ENCODE measurements around the gene THADA. TPM values are rescaled to one million over a fixed set of nuclear protein-coding genes. Genes with fewer than 3 reads are reported as not detected.
A peak's percentile ranks its signal among the peaks of the same experiment; 100 is the strongest.

The THADA gene
- total and polyA plus RNA-seq, 2 donors (not counting 3 experiments of a cell fraction or from before 2014, with no cell fraction given) = 22.6 to 25.3 TPM

DNA sequence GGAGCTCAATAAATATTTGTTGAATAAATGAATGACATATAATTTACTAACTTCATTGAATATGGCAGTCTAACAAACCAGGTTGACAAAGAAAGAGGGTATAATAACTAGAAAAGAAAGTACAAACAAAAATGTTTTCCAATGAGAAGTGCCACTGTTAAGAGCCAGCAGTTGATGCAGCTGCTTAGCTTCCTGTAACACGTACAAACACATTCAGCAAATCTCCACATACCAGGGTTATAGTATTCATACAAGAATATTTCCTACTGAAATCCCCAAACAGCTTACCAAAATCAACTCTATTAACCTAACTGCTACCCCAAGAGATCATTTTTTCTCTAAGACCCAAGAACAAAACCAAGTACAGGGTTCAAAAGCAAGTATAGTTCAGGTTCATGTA is 77.7 kb downstream of the THADA start:
- H3K4me1 ChIP-seq (ENCODE audit: control insufficient read depth, extremely low read depth, insufficient read depth, low read length) = peaks cover 2% of the 10 kb centered on the region
- no peaks in the 10 kb centered on the region for H3K79me2 ChIP-seq (ENCODE audit: control insufficient read depth, insufficient read depth, low read length)
- no peak overlapping the region for H3K27ac ChIP-seq (ENCODE audit: insufficient read depth, low read depth, low read length)
- TF ChIP-seq, protein P1, sequence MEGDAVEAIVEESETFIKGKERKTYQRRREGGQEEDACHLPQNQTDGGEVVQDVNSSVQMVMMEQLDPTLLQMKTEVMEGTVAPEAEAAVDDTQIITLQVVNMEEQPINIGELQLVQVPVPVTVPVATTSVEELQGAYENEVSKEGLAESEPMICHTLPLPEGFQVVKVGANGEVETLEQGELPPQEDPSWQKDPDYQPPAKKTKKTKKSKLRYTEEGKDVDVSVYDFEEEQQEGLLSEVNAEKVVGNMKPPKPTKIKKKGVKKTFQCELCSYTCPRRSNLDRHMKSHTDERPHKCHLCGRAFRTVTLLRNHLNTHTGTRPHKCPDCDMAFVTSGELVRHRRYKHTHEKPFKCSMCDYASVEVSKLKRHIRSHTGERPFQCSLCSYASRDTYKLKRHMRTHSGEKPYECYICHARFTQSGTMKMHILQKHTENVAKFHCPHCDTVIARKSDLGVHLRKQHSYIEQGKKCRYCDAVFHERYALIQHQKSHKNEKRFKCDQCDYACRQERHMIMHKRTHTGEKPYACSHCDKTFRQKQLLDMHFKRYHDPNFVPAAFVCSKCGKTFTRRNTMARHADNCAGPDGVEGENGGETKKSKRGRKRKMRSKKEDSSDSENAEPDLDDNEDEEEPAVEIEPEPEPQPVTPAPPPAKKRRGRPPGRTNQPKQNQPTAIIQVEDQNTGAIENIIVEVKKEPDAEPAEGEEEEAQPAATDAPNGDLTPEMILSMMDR (IDR thresholded peaks at IDR 0.05; ENCODE audit: extremely low read depth in 1 of 2, insufficient read depth in 1 of 2, low read depth in 1 of 2, low read length in 2 of 2) = no peak
- H3K27me3 ChIP-seq (ENCODE audit: control insufficient read depth in 2 of 2, insufficient read depth in 2 of 2, low read length in 2 of 2) = no peaks in the 10 kb centered on the region
- H4K20me1 ChIP-seq (replicated peaks; ENCODE audit: control insufficient read depth, extremely low read depth, insufficient read depth, low read length) = no peaks in the 10 kb centered on the region
- no peaks in the 10 kb centered on the region for H3K9me1 ChIP-seq (replicated peaks; ENCODE audit: control insufficient read depth, extremely low read depth, insufficient read depth, low read length)
- H2AFZ ChIP-seq (ENCODE audit: low read depth, low read length) = no peak overlapping the region
- FAIRE-seq = no peak
- POLR2A ChIA-PET = interaction anchor here (0.6 kb wide), 1 partner anchor 472 kb away, joined by 5 read pairs; no protein-coding TSS in a partner anchor
- intact Hi-C loops (cut with micrococcal nuclease) = no loop called here
- peak; percentile 43 for DNase-seq (ENCODE audit: low read depth, low spot score)
- no TSS peak for BruUV-seq (replicated peaks)
- H3K36me3 ChIP-seq (ENCODE audit: control insufficient read depth in 2 of 2, extremely low read depth in 1 of 2, insufficient read depth in 2 of 2, low read length in 2 of 2) = no peaks in the 10 kb centered on the region
- no peak overlapping the region for H3K4me2 ChIP-seq (ENCODE audit: insufficient read depth, low read length)
- no peak overlapping the region for H3K9ac ChIP-seq (replicated peaks; ENCODE audit: extremely low read depth, insufficient read depth, low read length)
- dilution Hi-C loops (cut with MboI; ENCODE audit: extremely low pct_ligation_motif_present, low sequenced_read_pairs) = no loop called here
- no peak overlapping the region for H3K4me3 ChIP-seq (replicated peaks in 1 of 3; ENCODE audit: insufficient read depth in 1 of 3, low read depth in 1 of 3, low read length in 3 of 3)
- no peaks in the 10 kb centered on the region for H3K9me3 ChIP-seq (replicated peaks; ENCODE audit: control insufficient read depth, insufficient read depth, low read length)
- CTCF ChIA-PET = interaction anchor here (0.7 to 1.5 kb wide), 4 partner anchors 9 to 59 kb away, joined by 3 read pairs; no protein-coding TSS in a partner anchor

DNA sequence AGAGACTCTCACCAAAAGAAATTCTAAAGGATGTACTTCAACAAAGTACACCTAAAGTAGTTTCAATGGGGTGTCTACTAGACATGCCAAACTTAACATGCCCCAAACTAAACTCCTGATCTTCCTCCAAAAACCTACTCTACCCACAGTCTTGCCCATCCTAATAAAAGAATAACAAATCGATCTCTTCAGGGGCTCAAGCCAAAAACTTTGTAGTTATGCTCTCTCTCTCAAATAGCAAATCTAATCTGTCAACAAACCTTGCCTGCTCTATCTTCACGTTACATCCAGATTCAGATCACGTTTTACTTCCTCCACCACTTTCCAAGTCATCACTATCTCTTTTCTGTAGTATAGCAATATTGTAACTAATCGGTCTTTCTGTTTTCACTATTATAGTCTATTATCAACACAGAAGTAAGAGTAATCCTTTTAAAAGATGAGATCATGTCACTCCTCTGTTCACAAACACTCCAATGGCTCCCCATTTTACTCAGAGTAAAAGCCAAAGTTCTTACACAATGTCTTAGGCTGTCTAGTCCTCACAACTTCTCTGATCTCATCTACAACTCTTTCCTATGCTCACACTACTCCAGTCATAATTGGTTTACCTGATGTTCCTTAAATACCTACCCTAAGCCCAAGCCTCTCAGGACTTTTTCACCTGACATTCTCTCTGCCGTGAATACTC is 79.9 kb downstream of the THADA start:
- no peak overlapping the region for H3K4me3 ChIP-seq (replicated peaks in 1 of 3; ENCODE audit: insufficient read depth in 1 of 3, low read depth in 1 of 3, low read length in 3 of 3)
- H2AFZ ChIP-seq (ENCODE audit: low read depth, low read length) = no peak overlapping the region
- H3K4me1 ChIP-seq (ENCODE audit: control insufficient read depth, extremely low read depth, insufficient read depth, low read length) = peaks cover 2% of the 10 kb centered on the region
- ChIA-PET CTCF (no interaction called here), POLR2A (no interaction called here)
- H3K27me3 ChIP-seq (ENCODE audit: control insufficient read depth in 2 of 2, insufficient read depth in 2 of 2, low read length in 2 of 2) = no peaks in the 10 kb centered on the region
- H3K36me3 ChIP-seq (ENCODE audit: control insufficient read depth in 2 of 2, extremely low read depth in 1 of 2, insufficient read depth in 2 of 2, low read length in 2 of 2) = no peaks in the 10 kb centered on the region
- no TSS peak for BruUV-seq (replicated peaks)
- no peaks in the 10 kb centered on the region for H3K79me2 ChIP-seq (ENCODE audit: control insufficient read depth, insufficient read depth, low read length)
- intact Hi-C loops (cut with micrococcal nuclease) = no loop called here
- no peak overlapping the region for H3K27ac ChIP-seq (ENCODE audit: insufficient read depth, low read depth, low read length)
- H3K9me1 ChIP-seq (replicated peaks; ENCODE audit: control insufficient read depth, extremely low read depth, insufficient read depth, low read length) = no peaks in the 10 kb centered on the region
- H3K9me3 ChIP-seq (replicated peaks; ENCODE audit: control insufficient read depth, insufficient read depth, low read length) = no peaks in the 10 kb centered on the region
- DNase-seq (ENCODE audit: low read depth, low spot score) (no peak), FAIRE-seq (no peak)
- no peak overlapping the region for H3K4me2 ChIP-seq (ENCODE audit: insufficient read depth, low read length)
- dilution Hi-C loops (cut with MboI; ENCODE audit: extremely low pct_ligation_motif_present, low sequenced_read_pairs) = no loop called here
- no peaks in the 10 kb centered on the region for H4K20me1 ChIP-seq (replicated peaks; ENCODE audit: control insufficient read depth, extremely low read depth, insufficient read depth, low read length)
- TF ChIP-seq, protein P2, sequence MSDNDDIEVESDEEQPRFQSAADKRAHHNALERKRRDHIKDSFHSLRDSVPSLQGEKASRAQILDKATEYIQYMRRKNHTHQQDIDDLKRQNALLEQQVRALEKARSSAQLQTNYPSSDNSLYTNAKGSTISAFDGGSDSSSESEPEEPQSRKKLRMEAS (IDR thresholded peaks at IDR 0.05; ENCODE audit: insufficient read depth, insufficient read length) = no peak
- no peak for TF ChIP-seq FOS (IDR thresholded peaks at IDR 0.05; ENCODE audit: borderline replicate concordance, insufficient read depth, low read length)
- no peak for TF ChIP-seq MYC (IDR thresholded peaks at IDR 0.05; ENCODE audit: low read depth, low read length)
- TF ChIP-seq GATA2 (IDR thresholded peaks at IDR 0.05; ENCODE audit: insufficient read depth, insufficient read length, low read depth, low read length) = no peak
- TF ChIP-seq, protein P1 (IDR thresholded peaks at IDR 0.05; ENCODE audit: extremely low read depth in 1 of 2, insufficient read depth in 1 of 2, low read depth in 1 of 2, low read length in 2 of 2) = no peak
- TF ChIP-seq EZH2 (IDR thresholded peaks at IDR 0.05; ENCODE audit: borderline replicate concordance, low read depth, low read length, severe bottlenecking) = no peak
- no peak for TF ChIP-seq POLR2AphosphoS5 (IDR thresholded peaks at IDR 0.05; ENCODE audit: insufficient read depth, low read depth, low read length)
- TF ChIP-seq JUN (IDR thresholded peaks at IDR 0.05; ENCODE audit: borderline replicate concordance, insufficient read depth, insufficient read length, low read depth) = no peak
- TF ChIP-seq POLR2A (IDR thresholded peaks at IDR 0.05; ENCODE audit: low read depth, low read length) = no peak
- H3K9ac ChIP-seq (replicated peaks; ENCODE audit: extremely low read depth, insufficient read depth, low read length) = no peak overlapping the region

Measured in endothelial cell of umbilical vein (primary cell).